GF-D8 (cell line): ENCODE measurements around the gene DDIT4.
"Not testable (repeated sequence)": the region's sequence is repeated elsewhere in the genome, so short reads cannot be mapped to it uniquely, and the experiment has no call there.

Experiments
- DNase-seq: peaks from one replicate; lab custom pipeline; 2025; lab: John Stamatoyannopoulos, UW

Gene DDIT4

DNA sequence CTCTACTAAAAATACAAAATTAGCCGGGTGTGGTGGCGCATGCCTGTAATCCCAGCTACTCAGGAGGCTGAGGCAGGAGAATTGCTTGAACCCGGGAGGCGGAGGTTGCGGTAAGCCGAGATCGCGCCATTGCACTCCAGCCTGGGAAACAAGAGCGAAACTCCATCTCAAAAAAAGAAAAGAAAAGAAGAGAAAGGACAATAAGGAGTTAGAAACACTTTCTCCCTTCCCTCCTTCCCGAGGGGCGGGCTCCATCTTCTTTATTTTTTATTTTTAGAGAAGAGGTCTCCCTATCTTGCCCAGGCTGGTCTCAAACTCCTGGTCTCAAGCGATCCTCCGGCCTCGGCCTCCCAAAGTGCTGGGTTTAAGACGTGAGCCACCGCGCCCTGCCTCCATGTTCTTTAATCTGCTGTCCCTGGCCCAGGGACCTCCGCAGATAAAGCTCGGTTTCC is 23.1 kb downstream of the DDIT4 start:
- not testable (repeated sequence) for DNase-seq

- peak; percentile 91 for DNase-seq
Observed at GRCh38 chr10:72297281-72297804, 23.6 kb downstream of the DDIT4 start.

GRCh38 chr10:72297805-72298591 is 24.3 kb downstream of the DDIT4 start:
- no peak for DNase-seq

GRCh38 chr10:72298592-72299519 is 25.1 kb downstream of the DDIT4 start:
- DNase-seq = no peak

DNA sequence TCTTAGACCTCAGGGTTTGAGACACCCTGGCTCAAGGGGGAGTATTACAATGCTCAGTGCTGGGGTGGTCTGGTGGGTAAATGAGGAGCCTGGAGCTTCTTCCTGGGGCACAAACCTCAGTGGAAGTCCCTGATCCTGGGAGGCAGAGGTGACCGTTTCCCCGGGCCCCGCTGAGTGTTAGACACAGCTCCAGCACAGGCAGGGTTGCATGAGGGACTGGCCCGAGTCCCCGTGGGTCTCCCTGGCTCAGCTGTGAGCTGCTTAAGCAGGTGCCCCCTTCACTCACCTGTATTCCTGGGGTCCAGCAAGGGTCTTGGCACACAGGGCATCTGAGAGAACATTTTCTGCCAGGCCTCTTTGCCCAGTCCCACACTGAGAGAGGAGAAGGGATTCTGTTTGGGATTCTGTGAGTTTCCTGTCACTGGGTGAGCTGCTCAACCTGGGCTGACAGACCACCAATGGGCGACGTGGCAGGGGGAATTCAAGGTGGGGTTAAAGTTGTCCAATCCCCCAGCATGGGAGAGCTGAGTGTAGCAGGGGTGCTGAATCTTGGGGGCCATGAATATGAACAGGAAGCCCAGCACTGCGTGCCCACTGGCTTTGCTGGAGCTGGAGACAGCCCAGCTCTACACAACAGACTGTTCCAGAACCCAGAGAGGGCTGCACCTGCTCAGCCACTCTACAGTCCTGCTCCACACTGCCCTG is 29.9 kb downstream of the DDIT4 start:
- no peak for DNase-seq

GRCh38 chr10:72306215-72306760 is 32.6 kb downstream of the DDIT4 start:
- no peak for DNase-seq

DNA sequence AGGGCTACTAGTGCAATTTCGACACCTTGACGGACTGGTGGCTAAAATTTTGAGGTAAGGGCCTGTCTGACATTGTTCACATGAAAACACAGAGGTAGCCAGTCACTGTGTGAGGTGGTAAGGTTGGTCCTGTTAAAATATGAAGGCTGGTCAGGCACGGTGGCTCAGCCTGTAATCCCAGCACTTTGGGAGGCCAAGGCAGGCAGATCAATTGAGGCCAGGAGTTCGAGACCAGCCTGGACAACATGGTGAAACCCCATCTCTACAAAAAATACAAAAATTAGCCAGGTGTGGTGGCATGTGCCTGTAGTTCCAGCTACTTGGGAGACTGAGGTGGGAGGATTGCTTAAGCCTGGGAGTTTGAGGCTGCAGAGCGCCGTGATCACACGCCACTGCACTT is 34.0 kb downstream of the DDIT4 start:
- DNase-seq = not testable (repeated sequence)

DNA sequence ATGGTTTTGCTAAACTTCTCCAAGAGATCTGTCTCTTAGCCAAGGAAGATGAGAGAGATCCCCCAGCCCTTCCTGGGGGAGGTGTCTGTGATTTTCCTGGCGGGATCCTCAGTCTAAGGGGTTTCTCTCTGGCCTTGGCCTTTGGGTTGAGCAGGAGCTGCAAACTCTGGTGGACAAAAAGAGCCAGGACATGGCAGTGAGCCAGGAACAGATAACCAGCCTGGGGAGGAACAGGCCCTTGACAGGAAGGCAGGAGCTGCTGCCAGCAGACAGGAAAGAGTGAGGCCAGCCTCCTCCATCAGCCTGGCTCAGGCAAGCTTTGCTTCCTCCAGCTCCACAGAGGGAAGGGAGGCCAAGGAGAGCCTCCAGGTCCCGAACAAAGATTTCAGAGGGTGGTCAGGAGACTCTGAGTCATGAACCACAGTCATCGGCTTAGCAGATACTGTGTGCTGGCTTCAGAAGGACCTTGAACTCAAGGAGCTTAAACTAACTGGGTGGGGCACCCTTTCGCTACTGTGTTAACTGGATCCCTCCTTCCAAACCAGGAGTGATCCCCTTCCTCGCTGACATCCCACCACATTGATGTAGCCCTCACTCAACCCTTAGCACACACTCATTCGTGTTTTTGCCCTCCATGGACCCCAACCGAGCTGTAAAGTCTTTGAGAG is 34.7 kb downstream of the DDIT4 start:
- DNase-seq = peak; percentile 6

DNA sequence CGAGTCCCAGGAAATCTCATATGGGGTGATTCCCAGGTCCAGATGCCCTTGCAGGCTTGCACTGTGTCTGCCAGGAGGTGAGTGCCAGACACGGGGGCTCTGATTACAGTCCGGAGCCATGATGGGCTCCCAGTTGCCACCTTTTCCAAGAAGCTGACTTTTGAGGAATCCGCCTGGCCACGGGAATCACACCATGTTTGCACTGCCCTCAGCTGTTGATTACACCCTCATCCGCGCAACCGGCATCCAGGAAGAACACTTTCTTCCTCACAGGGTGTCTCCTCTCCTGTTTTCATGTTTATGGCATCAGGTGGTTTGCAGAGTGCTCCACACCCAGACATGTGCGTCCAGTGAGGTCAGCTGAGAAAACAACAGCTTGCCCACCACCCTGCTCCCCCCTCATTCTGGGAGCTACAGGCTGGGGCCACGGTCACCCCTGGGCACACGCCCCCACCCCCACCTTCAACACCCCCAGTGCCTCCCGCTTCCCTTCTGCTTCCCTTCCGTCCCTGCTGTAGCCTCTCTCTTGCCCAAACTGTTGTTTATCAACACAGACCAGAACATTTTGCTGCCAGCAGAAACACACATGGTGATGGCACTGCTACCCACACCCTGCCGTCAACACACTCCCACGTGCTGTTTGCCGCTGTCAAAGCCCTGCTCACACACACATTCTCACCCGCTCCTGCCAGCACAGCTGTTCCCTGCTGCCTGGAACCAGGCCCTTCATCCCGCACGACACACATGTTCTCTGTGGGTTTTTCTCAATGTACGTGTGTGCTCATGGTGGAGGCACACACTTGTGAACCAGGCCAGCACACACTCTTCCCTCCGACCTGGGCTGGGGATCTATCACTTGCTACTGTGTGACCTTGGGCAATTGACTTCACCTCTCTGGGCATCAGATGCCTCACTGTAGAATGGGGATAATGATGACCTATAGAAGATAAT is 35.8 kb downstream of the DDIT4 start:
- DNase-seq = no peak

DNA sequence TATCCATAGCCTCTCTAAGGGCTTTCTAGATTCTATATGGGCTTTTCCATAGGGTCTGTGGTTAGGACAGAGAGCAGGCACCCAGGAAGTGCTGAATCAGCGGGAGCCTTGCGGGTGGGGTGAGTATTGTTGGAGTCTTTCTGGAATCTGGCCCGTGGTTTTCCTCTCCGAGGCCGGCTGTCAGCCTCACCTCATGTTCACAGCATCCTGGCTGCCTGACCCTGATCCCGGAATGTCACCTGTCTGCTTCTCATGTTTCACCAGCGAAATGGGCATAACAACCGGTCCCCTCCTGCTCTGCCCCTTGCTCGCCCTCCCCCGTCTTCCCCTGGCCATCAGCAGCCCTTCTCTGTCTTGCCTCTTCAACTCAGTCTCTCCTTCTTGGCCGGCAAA is 36.5 kb downstream of the DDIT4 start:
- DNase-seq = no peak

- no peak for DNase-seq
Observed at GRCh38 chr10:72310636-72311035, 36.9 kb downstream of the DDIT4 start.

- DNase-seq = no peak
Observed at GRCh38 chr10:72311667-72312066, 37.9 kb downstream of the DDIT4 start.

- no peak for DNase-seq
Observed at GRCh38 chr10:72312865-72313391, 39.2 kb downstream of the DDIT4 start.

DNA sequence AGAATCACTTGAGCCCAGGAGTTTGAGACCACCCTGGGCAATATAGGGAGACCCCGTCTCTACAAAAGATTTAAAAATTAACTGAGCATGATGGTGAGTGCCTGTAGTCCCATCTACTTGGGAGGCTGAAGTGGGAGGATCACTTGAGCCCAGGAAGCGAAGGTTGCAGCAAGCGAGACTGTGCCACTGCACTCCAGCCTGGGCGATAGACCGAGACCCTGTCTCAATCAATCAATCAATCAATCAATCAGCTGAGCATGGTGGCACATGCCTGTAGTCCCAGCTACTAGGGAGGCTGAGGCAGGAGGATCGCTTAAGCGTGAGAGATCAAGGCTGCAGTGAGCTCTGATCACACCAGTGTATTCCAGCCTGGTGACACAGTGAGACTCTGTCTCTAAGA is 40.5 kb downstream of the DDIT4 start:
- DNase-seq = no peak

GRCh38 chr10:72315054-72315453 is 41.3 kb downstream of the DDIT4 start:
- no peak for DNase-seq

- DNase-seq = peak; percentile 63
Observed at GRCh38 chr10:72315611-72316385, 42.1 kb downstream of the DDIT4 start.

DNA sequence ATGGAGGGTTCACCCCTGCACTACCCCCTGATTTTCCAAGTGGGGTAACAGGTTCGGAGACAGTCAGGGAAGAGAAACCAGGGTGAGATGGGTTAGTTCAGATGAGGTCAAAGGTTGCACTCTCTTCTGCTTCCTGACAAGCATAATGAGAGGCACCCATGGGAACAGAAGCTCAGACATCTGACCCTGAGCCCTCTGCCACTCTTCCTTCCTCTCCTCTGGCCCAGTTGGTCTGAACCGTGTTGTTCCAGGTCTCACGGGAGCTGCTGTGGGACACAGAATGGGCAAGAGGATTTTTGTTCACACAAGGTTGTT is 42.6 kb downstream of the DDIT4 start:
- DNase-seq = peak; percentile 30

- peak; percentile 67 for DNase-seq
Observed at GRCh38 chr10:72316748-72317435, 43.2 kb downstream of the DDIT4 start.
